Smooth muscle cell (in vitro differentiated cells): ENCODE results near the gene ADCY2. TPM values are rescaled to one million over a fixed set of nuclear protein-coding genes. Genes with fewer than 3 reads are reported as not detected.

Source experiments
- DNase-seq: peaks from one replicate; lab custom pipeline; 2025; ENCODE audit not compliant: unreplicated experiment; lab: John Stamatoyannopoulos, UW
- H2AFZ ChIP-seq: fragments of 200-600 bp; sonication (generic); 2 replicates; pipeline ENCODE4 v1.6.0; 2016; ENCODE audit warnings: antibody characterized with exemption, low read depth, mild to moderate bottlenecking
- H3F3A ChIP-seq: fragments of 200-600 bp; sonication (generic); 2 replicates; pipeline ENCODE4 v1.6.0; 2017; ENCODE audit warnings: antibody characterized with exemption, low read depth
- H3K27ac ChIP-seq: fragments of 200-600 bp; sonication (generic); 2 replicates; pipeline ENCODE4 v1.5.1; 2016; ENCODE audit warnings: low read depth, mild to moderate bottlenecking
- H3K27me3 ChIP-seq: fragments of 200-600 bp; sonication (generic); 2 replicates; pipeline ENCODE4 v1.6.1; 2016; ENCODE audit warnings: low read depth, mild to moderate bottlenecking
- H3K36me3 ChIP-seq: fragments of 200-600 bp; sonication (generic); 2 replicates; pipeline ENCODE4 v1.5.1; 2016; ENCODE audit warnings: low read depth
- H3K4me1 ChIP-seq: fragments of 200-600 bp; sonication (generic); 2 replicates; pipeline ENCODE4 v1.5.1; 2016; ENCODE audit warnings: low read depth
- H3K4me2 ChIP-seq: fragments of 200-600 bp; sonication (generic); 2 replicates; pipeline ENCODE4 v1.6.0; 2016; ENCODE audit warnings: mild to moderate bottlenecking
- H3K4me3 ChIP-seq: fragments of 200-600 bp; sonication (generic); 2 replicates; pipeline ENCODE4 v1.5.1; 2016; ENCODE audit warnings: mild to moderate bottlenecking
- H3K79me2 ChIP-seq: fragments of 200-600 bp; sonication (generic); 2 replicates; pipeline ENCODE4 v1.6.0; 2016; ENCODE audit warnings: low read depth, mild to moderate bottlenecking
- H3K9ac ChIP-seq: fragments of 200-600 bp; sonication (generic); 2 replicates; pipeline ENCODE4 v1.6.0; 2016; ENCODE audit warnings: low read depth
- H3K9me3 ChIP-seq: fragments of 200-600 bp; sonication (generic); replicated peaks from 2 replicates; pipeline ENCODE4 v1.5.1; 2016; ENCODE audit warnings: low read depth
- H4K20me1 ChIP-seq: fragments of 200-600 bp; sonication (generic); 2 replicates; pipeline ENCODE4 v1.6.0; 2016; ENCODE audit warnings: low read depth
- CTCF ChIP-seq: fragments of 200-600 bp; sonication (generic); IDR thresholded peaks from 2 replicates; pipeline ENCODE4 v1.5.1; 2017; ENCODE audit warnings: borderline replicate concordance, mild to moderate bottlenecking, antibody characterized with exemption; ENCODE audit not compliant: insufficient read depth, poor library complexity, severe bottlenecking
- WGBS: methylation state at CpG from one replicate; pipeline ENCODE4 v1.1.7; 2016; ENCODE audit warnings: low lambda C conversion rate; 5-methylcytosine and 5-hydroxymethylcytosine counted together
- polyA plus RNA-seq: library from polyadenylated mRNA; unstranded; fragments of >200 nt; fragmentation: Nextera tagmentation; extraction: Ambion mirVana; gene quantifications from 2 replicates; pipeline ENCODE4 v1.2.1, GENCODE V29; 2016
- total RNA-seq: library from RNA; depleted of rRNA; stranded (reverse); fragments of >200 nt; gene quantifications from 2 replicates; pipeline ENCODE4 v1.2.3, GENCODE V29; 2014

ADCY2 gene
- total and polyA plus RNA-seq, 2 experiments from 2014 or later: 2.8 to 8.0 TPM

- TF ChIP-seq CTCF: no peak
- Histone ChIP-seq H3K9me3 (no peaks in the 10 kb centered on the region), H4K20me1 (no peaks in the 10 kb centered on the region), H3K27me3 (no peaks in the 10 kb centered on the region), H3K79me2 (no peaks in the 10 kb centered on the region), H3K27ac (no peak overlapping the region), H3K4me2 (no peak overlapping the region), H3K4me3 (no peak overlapping the region), H3K36me3 (no peaks in the 10 kb centered on the region), H3K9ac (no peak overlapping the region), H3F3A (no peaks in the 10 kb centered on the region), H3K4me1 (no peaks in the 10 kb centered on the region), H2AFZ (no peak overlapping the region)
- 89% methylated on average over 9 of the region's 9 CpGs for WGBS
- DNase-seq: no peak
These were observed 367.7 kb downstream of the ADCY2 start for GRCh38 chr5:7763621-7764072.

- Histone ChIP-seq H3K9ac (no peak overlapping the region), H3K36me3 (no peaks in the 10 kb centered on the region), H3K9me3 (no peaks in the 10 kb centered on the region), H2AFZ (no peak overlapping the region), H4K20me1 (no peaks in the 10 kb centered on the region), H3K4me2 (no peak overlapping the region), H3K4me3 (no peak overlapping the region), H3K27me3 (no peaks in the 10 kb centered on the region), H3F3A (no peaks in the 10 kb centered on the region), H3K27ac (no peak overlapping the region), H3K79me2 (no peaks in the 10 kb centered on the region), H3K4me1 (no peaks in the 10 kb centered on the region)
- TF ChIP-seq CTCF: no peak
- WGBS: 93% methylated on average over 1 of the region's 1 CpG
- DNase-seq: no peak
These were observed 368.5 kb downstream of the ADCY2 start for GRCh38 chr5:7764452-7764851.

GRCh38 chr5:7770436-7770835, 374.5 kb downstream of the ADCY2 start:
- Histone ChIP-seq H2AFZ (no peak overlapping the region), H3K4me3 (no peak overlapping the region), H3F3A (no peaks in the 10 kb centered on the region), H3K27me3 (no peaks in the 10 kb centered on the region), H3K79me2 (no peaks in the 10 kb centered on the region), H4K20me1 (no peaks in the 10 kb centered on the region), H3K36me3 (no peaks in the 10 kb centered on the region), H3K4me2 (no peak overlapping the region), H3K27ac (no peak overlapping the region), H3K4me1 (no peaks in the 10 kb centered on the region), H3K9ac (no peak overlapping the region), H3K9me3 (no peaks in the 10 kb centered on the region)
- no peak for DNase-seq
- WGBS: 33% methylated on average over 2 of the region's 2 CpGs
- TF ChIP-seq CTCF: no peak

GRCh38 chr5:7772141-7772540, 376.2 kb downstream of the ADCY2 start:
- Histone ChIP-seq H3K27ac (no peak overlapping the region), H3K4me1 (no peaks in the 10 kb centered on the region), H3F3A (no peaks in the 10 kb centered on the region), H3K4me2 (no peak overlapping the region), H4K20me1 (no peaks in the 10 kb centered on the region), H3K79me2 (no peaks in the 10 kb centered on the region), H3K27me3 (no peaks in the 10 kb centered on the region), H2AFZ (no peak overlapping the region), H3K9ac (no peak overlapping the region), H3K9me3 (no peaks in the 10 kb centered on the region), H3K4me3 (no peak overlapping the region), H3K36me3 (no peaks in the 10 kb centered on the region)
- TF ChIP-seq CTCF: no peak
- 68% methylated on average over 6 of the region's 6 CpGs for WGBS
- no peak for DNase-seq
